GM23248 (cell line): ENCODE results near the gene STOX1. TPM values are rescaled to one million over a fixed set of nuclear protein-coding genes. Genes with fewer than 3 reads are reported as not detected.

Source experiments
- DNase-seq: peaks from one replicate; pipeline ENCODE4 v3.0.0-alpha.2; 2015
- H2AFZ ChIP-seq: fragments of 200-600 bp; sonication (generic); 2 replicates; pipeline ENCODE4 v1.6.1; 2016; ENCODE audit warnings: antibody characterized with exemption
- H3F3A ChIP-seq: fragments of 200-600 bp; sonication (generic); 2 replicates; pipeline ENCODE4 v1.6.1; 2016; ENCODE audit warnings: mild to moderate bottlenecking, antibody characterized with exemption, mixed run types; ENCODE audit not compliant: insufficient read depth
- H3K27ac ChIP-seq: fragments of 200-600 bp; sonication (generic); 2 replicates; pipeline ENCODE4 v1.5.1; 2016; ENCODE audit warnings: mild to moderate bottlenecking
- H3K27me3 ChIP-seq: fragments of 200-600 bp; sonication (generic); replicated peaks from 2 replicates; pipeline ENCODE4 v1.6.1; 2016; ENCODE audit warnings: mild to moderate bottlenecking; ENCODE audit not compliant: insufficient read depth
- H3K36me3 ChIP-seq: fragments of 200-600 bp; sonication (generic); 2 replicates; pipeline ENCODE4 v1.6.1; 2016; ENCODE audit warnings: low read depth, mild to moderate bottlenecking
- H3K4me1 ChIP-seq: fragments of 200-600 bp; sonication (generic); 2 replicates; pipeline ENCODE4 v1.6.1; 2016; ENCODE audit warnings: mild to moderate bottlenecking; ENCODE audit not compliant: insufficient read depth
- H3K4me2 ChIP-seq: fragments of 200-600 bp; sonication (generic); one replicate; pipeline ENCODE4 v1.6.1; 2016; ENCODE audit warnings: mild to moderate bottlenecking; ENCODE audit not compliant: unreplicated experiment
- H3K4me3 ChIP-seq: fragments of 200-600 bp; sonication (generic); 2 replicates; pipeline ENCODE4 v1.5.1; 2016; ENCODE audit warnings: mild to moderate bottlenecking
- H3K79me2 ChIP-seq: fragments of 200-600 bp; sonication (generic); 2 replicates; pipeline ENCODE4 v1.6.1; 2016; ENCODE audit warnings: mild to moderate bottlenecking; ENCODE audit not compliant: insufficient read depth
- H3K9ac ChIP-seq: fragments of 200-600 bp; sonication (generic); 2 replicates; pipeline ENCODE4 v1.6.1; 2016; ENCODE audit warnings: mild to moderate bottlenecking
- H3K9me2 ChIP-seq: fragments of 200-600 bp; sonication (generic); 2 replicates; pipeline ENCODE4 v1.6.1; 2016; ENCODE audit warnings: mixed run types, mild to moderate bottlenecking, moderate library complexity; ENCODE audit not compliant: insufficient read depth
- H3K9me3 ChIP-seq: fragments of 200-600 bp; sonication (generic); one replicate; pipeline ENCODE4 v1.6.1; 2017; ENCODE audit warnings: low read depth
- H4K20me1 ChIP-seq: fragments of 200-600 bp; sonication (generic); 2 replicates; pipeline ENCODE4 v1.6.0; 2016; ENCODE audit not compliant: insufficient read depth
- EZH2 ChIP-seq: fragments of 200-600 bp; sonication (generic); IDR thresholded peaks from 2 replicates; pipeline ENCODE4 v1.6.1; 2018; ENCODE audit warnings: antibody characterized with exemption, mild to moderate bottlenecking; ENCODE audit not compliant: insufficient read depth, poor library complexity, severe bottlenecking
- EZH2phosphoT487 ChIP-seq: fragments of 200-600 bp; sonication (generic); IDR thresholded peaks from 2 replicates; pipeline ENCODE4 v1.6.1; 2018; ENCODE audit warnings: antibody characterized with exemption, moderate library complexity, mild to moderate bottlenecking, low read depth; ENCODE audit not compliant: insufficient read depth
- WGBS, 2 experiments: methylation state at CpG; one replicate each; pipeline ENCODE4 v1.1.6; 2015 to 2017; ENCODE audit warnings: low lambda C conversion rate in 2 of 2, low coverage in 1 of 2; ENCODE audit errors: missing lambda C conversion rate in 2 of 2; 5-methylcytosine and 5-hydroxymethylcytosine counted together
- in situ Hi-C: fragments of 300-500 bp; cut with MboI; formaldehyde crosslinking; loops from 2 replicates; pipeline ENCODE4 v1.15.0; 2020
- polyA plus RNA-seq: library from polyadenylated mRNA; unstranded; fragments of >200 nt; fragmentation: Nextera tagmentation; extraction: Ambion mirVana; gene quantifications from 2 replicates; pipeline ENCODE4 v1.2.1, GENCODE V29; 2016
- total RNA-seq: library from RNA; depleted of rRNA; stranded (reverse); fragments of >200 nt; shearing (Covaris generic); gene quantifications from 2 replicates; pipeline ENCODE4 v1.2.3, GENCODE V29; 2014

The STOX1 gene
- total and polyA plus RNA-seq, 2 experiments from 2014 or later = not detected

- in situ Hi-C loops = no loop called here
- Histone ChIP-seq H3K9me3 (no peaks in the 10 kb centered on the region), H4K20me1 (no peaks in the 10 kb centered on the region), H3F3A (no peaks in the 10 kb centered on the region), H3K27ac (no peak overlapping the region), H3K27me3 (no peaks in the 10 kb centered on the region; the same call in 1 of the 2 replicates), H3K9me2 (no peaks in the 10 kb centered on the region), H3K4me1 (no peaks in the 10 kb centered on the region), H3K36me3 (no peaks in the 10 kb centered on the region), H2AFZ (no peak overlapping the region), H3K9ac (no peak overlapping the region), H3K4me3 (no peak overlapping the region), H3K4me2 (no peak overlapping the region), H3K79me2 (no peaks in the 10 kb centered on the region)
- TF ChIP-seq EZH2 (no peak), EZH2phosphoT487 (no peak)
- 77 to 81% methylated on average over 4 of the region's 4 CpGs for WGBS, 2 experiments
- DNase-seq = no peak
Observed at GRCh38 chr10:68880181-68880580, 52.9 kb downstream of the STOX1 start.

- Histone ChIP-seq H3F3A (peaks cover 3% of the 10 kb centered on the region), H3K27me3 (no peaks in the 10 kb centered on the region), H3K9me3 (no peaks in the 10 kb centered on the region), H3K27ac (no peak overlapping the region), H3K4me1 (peaks cover 2% of the 10 kb centered on the region; the same call in 1 of the 2 replicates), H3K9me2 (no peaks in the 10 kb centered on the region), H4K20me1 (no peaks in the 10 kb centered on the region), H3K36me3 (no peaks in the 10 kb centered on the region), H3K4me2 (no peak overlapping the region), H2AFZ (no peak overlapping the region), H3K4me3 (no peak overlapping the region), H3K79me2 (no peaks in the 10 kb centered on the region), H3K9ac (no peak overlapping the region)
- TF ChIP-seq EZH2 (no peak), EZH2phosphoT487 (no peak)
- no peak for DNase-seq
- 95 to 100% methylated on average over 2 of the region's 2 CpGs for WGBS, 2 experiments
- in situ Hi-C loops = no loop called here
Observed at GRCh38 chr10:68895041-68895440, 67.7 kb downstream of the STOX1 start.

- TF ChIP-seq EZH2 (no peak), EZH2phosphoT487 (no peak)
- Histone ChIP-seq H3K9me3 (no peaks in the 10 kb centered on the region), H3F3A (peaks cover 8% of the 10 kb centered on the region), H3K9me2 (no peaks in the 10 kb centered on the region), H3K27me3 (no peaks in the 10 kb centered on the region), H4K20me1 (no peaks in the 10 kb centered on the region), H3K4me1 (peaks cover 8% of the 10 kb centered on the region), H3K27ac (no peak overlapping the region), H3K4me3 (no peak overlapping the region), H3K9ac (no peak overlapping the region), H3K36me3 (no peaks in the 10 kb centered on the region), H3K4me2 (no peak overlapping the region), H2AFZ (peak overlapping the region; percentile 97), H3K79me2 (peaks cover 11% of the 10 kb centered on the region)
- in situ Hi-C loops = no loop called here
- WGBS, 2 experiments = 32 to 36% methylated on average over 3 of the region's 3 CpGs
- peak; percentile 84 for DNase-seq
Observed at GRCh38 chr10:68897336-68897741, 70.0 kb downstream of the STOX1 start.

GRCh38 chr10:68899186-68899745 is 71.9 kb downstream of the STOX1 start:
- peaks cover 8% of the 10 kb centered on the region for H3F3A ChIP-seq
- peak overlapping the region; percentile 97 for H2AFZ ChIP-seq
- WGBS, 2 experiments = 90 to 91% methylated on average over 8 of the region's 8 CpGs
- no peaks in the 10 kb centered on the region for H3K9me2 ChIP-seq
- in situ Hi-C loops = no loop called here
- no peak overlapping the region for H3K27ac ChIP-seq
- H4K20me1 ChIP-seq = no peaks in the 10 kb centered on the region
- H3K9ac ChIP-seq = no peak overlapping the region
- H3K36me3 ChIP-seq = no peaks in the 10 kb centered on the region
- no peaks in the 10 kb centered on the region for H3K27me3 ChIP-seq
- no peaks in the 10 kb centered on the region for H3K9me3 ChIP-seq
- peaks cover 31% of the 10 kb centered on the region for H3K79me2 ChIP-seq
- peaks cover 15% of the 10 kb centered on the region for H3K4me1 ChIP-seq
- H3K4me2 ChIP-seq = no peak overlapping the region
- H3K4me3 ChIP-seq = no peak overlapping the region
- DNase-seq = no peak
- no peak for TF ChIP-seq EZH2
- no peak for TF ChIP-seq EZH2phosphoT487
